Endodermal cell (in vitro differentiated cells): ENCODE measurements around the gene NAA11. TPM values are rescaled to one million over a fixed set of nuclear protein-coding genes. Genes with fewer than 3 reads are reported as not detected.

Experiments
- DNase-seq: peaks from one replicate; pipeline ENCODE4 v3.0.0-alpha.2; 2017
- H3K27ac ChIP-seq: 2 replicates; pipeline ENCODE4 v1.5.1; 2013; ENCODE audit warnings: mild to moderate bottlenecking, low read depth, low read length, moderate library complexity
- H3K27me3 ChIP-seq: 2 replicates; pipeline ENCODE4 v1.6.1; 2013; ENCODE audit warnings: mild to moderate bottlenecking, low read length, moderate library complexity; ENCODE audit not compliant: insufficient read depth, control insufficient read depth, poor library complexity, severe bottlenecking
- H3K36me3 ChIP-seq: 2 replicates; pipeline ENCODE4 v1.7.0; 2013; ENCODE audit warnings: mild to moderate bottlenecking, low read length, moderate library complexity; ENCODE audit not compliant: control insufficient read depth, insufficient read depth
- H3K4me1 ChIP-seq: one replicate; pipeline ENCODE4 v1.7.0; 2013; ENCODE audit warnings: low read length; ENCODE audit not compliant: control insufficient read depth, insufficient read depth
- H3K4me3 ChIP-seq: 2 replicates; pipeline ENCODE4 v1.5.1; 2013; ENCODE audit warnings: mild to moderate bottlenecking, low read length, moderate library complexity
- H3K9ac ChIP-seq: 2 replicates; pipeline ENCODE4 v1.6.1; 2013; ENCODE audit warnings: mild to moderate bottlenecking, low read length, moderate library complexity; ENCODE audit not compliant: poor library complexity, severe bottlenecking; ENCODE audit errors: extremely low read depth
- H3K9me3 ChIP-seq: 2 replicates; pipeline ENCODE4 v1.6.1; 2013; ENCODE audit warnings: mild to moderate bottlenecking, low read length, moderate library complexity; ENCODE audit not compliant: control insufficient read depth
- H3K27ac Mint-ChIP-seq: 2 replicates; pipeline ENCODE4 v1.8.0; 2020; ENCODE audit warnings: mixed read lengths
- H3K27me3 Mint-ChIP-seq: 2 replicates; pipeline ENCODE4 v1.8.0; 2021; ENCODE audit warnings: mild to moderate bottlenecking, mixed read lengths; ENCODE audit not compliant: insufficient read depth
- H3K36me3 Mint-ChIP-seq: 2 replicates; pipeline ENCODE4 v1.8.0; 2020; ENCODE audit warnings: low read depth, mixed read lengths
- H3K4me1 Mint-ChIP-seq: 2 replicates; pipeline ENCODE4 v1.8.0; 2020; ENCODE audit warnings: mixed read lengths
- H3K4me3 Mint-ChIP-seq: 2 replicates; pipeline ENCODE4 v1.8.0; 2020; ENCODE audit warnings: mild to moderate bottlenecking, moderate library complexity, mixed read lengths
- H3K9me3 Mint-ChIP-seq: 2 replicates; pipeline ENCODE4 v1.8.0; 2020; ENCODE audit warnings: mild to moderate bottlenecking, mixed read lengths
- WGBS, 2 experiments: methylation state at CpG; one replicate each; pipeline versions ENCODE4 v1.1.5 to v1.1.7; 2013; ENCODE audit warnings: missing lambda C conversion rate in 2 of 2, mixed read lengths in 1 of 2; ENCODE audit not compliant: insufficient coverage in 1 of 2, insufficient read length in 1 of 2; 5-methylcytosine and 5-hydroxymethylcytosine counted together
- total RNA-seq, 2 donors: library from RNA; stranded (reverse); fragmentation: NEBNext Ultra II Directional in 1 of 2; extraction: Animal tissue kit (Norgen Biotek cat#: 25700) in 1 of 2; gene quantifications; 2 replicates in 1 of 2; 3 replicates in 1 of 2; pipeline ENCODE4 v1.2.1, GENCODE V29; 2021
- TF ChIP-seq, protein P1 (sequence below): fragments of 200-600 bp; sonication (generic); conservative IDR thresholded peaks from 2 replicates; pipeline ENCODE4 v1.5.0; 2021; ENCODE audit warnings: antibody characterized with exemption, mild to moderate bottlenecking

The NAA11 gene
- total RNA-seq, 2 donors from 2014 or later: not detected

DNA sequence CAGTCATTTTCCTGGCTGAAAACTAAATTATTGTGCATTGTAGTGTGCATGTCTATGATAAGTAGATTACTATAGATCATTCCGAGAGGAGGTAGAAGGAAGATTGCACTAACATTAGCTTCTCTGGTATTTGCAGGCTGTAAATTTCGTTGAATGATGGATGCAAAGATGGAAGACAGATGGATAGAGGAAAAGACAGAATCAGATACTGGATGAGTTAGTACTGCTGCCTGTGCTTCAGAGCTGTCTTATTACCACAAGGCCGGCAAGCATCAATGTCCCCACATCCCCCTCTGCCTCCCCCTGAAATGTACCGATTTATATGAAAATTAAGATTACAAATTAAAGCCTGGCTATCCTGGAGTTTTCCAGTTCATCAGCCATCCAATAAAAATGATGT is 17.7 kb downstream of the NAA11 start:
- WGBS, 2 experiments: 91 to 100% methylated on average over 2 to 4 of the region's 4 CpGs
- H3K4me1 ChIP-seq: no peaks in the 10 kb centered on the region
- no peak overlapping the region for H3K27ac Mint-ChIP-seq
- H3K9me3 ChIP-seq: no peaks in the 10 kb centered on the region
- TF ChIP-seq, protein P1, sequence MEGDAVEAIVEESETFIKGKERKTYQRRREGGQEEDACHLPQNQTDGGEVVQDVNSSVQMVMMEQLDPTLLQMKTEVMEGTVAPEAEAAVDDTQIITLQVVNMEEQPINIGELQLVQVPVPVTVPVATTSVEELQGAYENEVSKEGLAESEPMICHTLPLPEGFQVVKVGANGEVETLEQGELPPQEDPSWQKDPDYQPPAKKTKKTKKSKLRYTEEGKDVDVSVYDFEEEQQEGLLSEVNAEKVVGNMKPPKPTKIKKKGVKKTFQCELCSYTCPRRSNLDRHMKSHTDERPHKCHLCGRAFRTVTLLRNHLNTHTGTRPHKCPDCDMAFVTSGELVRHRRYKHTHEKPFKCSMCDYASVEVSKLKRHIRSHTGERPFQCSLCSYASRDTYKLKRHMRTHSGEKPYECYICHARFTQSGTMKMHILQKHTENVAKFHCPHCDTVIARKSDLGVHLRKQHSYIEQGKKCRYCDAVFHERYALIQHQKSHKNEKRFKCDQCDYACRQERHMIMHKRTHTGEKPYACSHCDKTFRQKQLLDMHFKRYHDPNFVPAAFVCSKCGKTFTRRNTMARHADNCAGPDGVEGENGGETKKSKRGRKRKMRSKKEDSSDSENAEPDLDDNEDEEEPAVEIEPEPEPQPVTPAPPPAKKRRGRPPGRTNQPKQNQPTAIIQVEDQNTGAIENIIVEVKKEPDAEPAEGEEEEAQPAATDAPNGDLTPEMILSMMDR: no peak
- no peaks in the 10 kb centered on the region for H3K4me1 Mint-ChIP-seq
- no peaks in the 10 kb centered on the region for H3K27me3 Mint-ChIP-seq
- no peak overlapping the region for H3K9ac ChIP-seq
- no peak overlapping the region for H3K4me3 ChIP-seq
- no peak for DNase-seq
- H3K4me3 Mint-ChIP-seq: no peak overlapping the region
- no peaks in the 10 kb centered on the region for H3K9me3 Mint-ChIP-seq
- no peak overlapping the region for H3K27ac ChIP-seq
- no peaks in the 10 kb centered on the region for H3K36me3 Mint-ChIP-seq
- H3K36me3 ChIP-seq: no peaks in the 10 kb centered on the region
- H3K27me3 ChIP-seq: no peaks in the 10 kb centered on the region

GRCh38 chr4:79306795-79307194 is 19.1 kb downstream of the NAA11 start:
- Mint-ChIP-seq H3K9me3 (no peaks in the 10 kb centered on the region), H3K4me3 (no peak overlapping the region), H3K4me1 (no peaks in the 10 kb centered on the region), H3K36me3 (no peaks in the 10 kb centered on the region), H3K27ac (no peak overlapping the region), H3K27me3 (no peaks in the 10 kb centered on the region)
- Histone ChIP-seq H3K27me3 (no peaks in the 10 kb centered on the region), H3K4me3 (no peak overlapping the region), H3K27ac (no peak overlapping the region), H3K9ac (no peak overlapping the region), H3K9me3 (no peaks in the 10 kb centered on the region), H3K36me3 (no peaks in the 10 kb centered on the region), H3K4me1 (no peaks in the 10 kb centered on the region)
- DNase-seq: no peak
- 93 to 100% methylated on average over 1 to 3 of the region's 3 CpGs for WGBS, 2 experiments
- TF ChIP-seq, protein P1: no peak

- Mint-ChIP-seq H3K36me3 (no peaks in the 10 kb centered on the region), H3K4me3 (no peak overlapping the region), H3K27ac (no peak overlapping the region), H3K27me3 (no peaks in the 10 kb centered on the region), H3K9me3 (no peaks in the 10 kb centered on the region), H3K4me1 (peaks cover 2% of the 10 kb centered on the region)
- no peak for DNase-seq
- no peak overlapping the region for H3K27ac ChIP-seq
- no peak overlapping the region for H3K4me3 ChIP-seq
- no peaks in the 10 kb centered on the region for H3K36me3 ChIP-seq
- no peak overlapping the region for H3K9ac ChIP-seq
- H3K9me3 ChIP-seq: peaks cover 2% of the 10 kb centered on the region
- H3K4me1 ChIP-seq: no peaks in the 10 kb centered on the region
- WGBS, 2 experiments: 85 to 94% methylated on average over 1 to 2 of the region's 2 CpGs
- no peaks in the 10 kb centered on the region for H3K27me3 ChIP-seq
- TF ChIP-seq, protein P1: no peak
Observed at GRCh38 chr4:79300280-79300679, 25.6 kb downstream of the NAA11 start.
